B cell (primary cell): Measurements from ENCODE around the gene DDX56. TPM values are rescaled to one million over a fixed set of nuclear protein-coding genes. Genes with fewer than 3 reads are reported as not detected.

Source experiments
- ATAC-seq: fragments of 200-7000 bp; cut with Tn5 transposase; one replicate; pipeline ENCODE4 v1.10.0; 2021; ENCODE audit warnings: low read depth, mild to moderate bottlenecking, moderate number of reproducible peaks, moderate library complexity
- CTCF ChIA-PET: fragments of 350-600 bp; sonication (Branson Sonifier 250); formaldehyde crosslinking; loops from one replicate; lab custom pipeline; 2021; ENCODE audit warnings: antibody characterized with exemption, inconsistent platforms; lab: Charles Lee
- POLR2A ChIA-PET: fragments of 350-600 bp; sonication (Branson Sonifier 250); formaldehyde crosslinking; loops from one replicate; lab custom pipeline; 2021; ENCODE audit warnings: antibody characterized with exemption; lab: Charles Lee
- DNase-seq: peaks from one replicate; pipeline ENCODE4 v3.0.0; 2013
- H2AFZ ChIP-seq: 2 replicates; pipeline ENCODE4 v1.6.1; 2012; ENCODE audit warnings: mild to moderate bottlenecking, low read depth, low read length; ENCODE audit not compliant: insufficient read depth, poor library complexity, severe bottlenecking
- H3K27ac ChIP-seq, 2 donors: 1 replicate in 1 of 2; 2 replicates in 1 of 2; pipeline ENCODE4 v1.5.1; 2012 to 2013; ENCODE audit warnings: low read length in 2 of 2, mild to moderate bottlenecking in 2 of 2, moderate library complexity in 1 of 2
- H3K27me3 ChIP-seq, 4 experiments: fragments of 200-600 bp in 1 of 4; sonication (generic) in 1 of 4; replicated peaks in 1 of 4; 1 replicate in 2 of 4; 2 replicates in 2 of 4; pipeline versions ENCODE4 v1.6.1 to v1.7.0; 2013 to 2016; ENCODE audit warnings: low read length in 3 of 4, mild to moderate bottlenecking in 2 of 4, mixed read lengths in 1 of 4, moderate library complexity in 1 of 4; ENCODE audit not compliant: insufficient read depth in 4 of 4, control insufficient read depth in 3 of 4; ENCODE audit errors: control extremely low read depth in 1 of 4
- H3K36me3 ChIP-seq, 2 experiments: replicated peaks in 1 of 2; 1 replicate in 1 of 2; 2 replicates in 1 of 2; pipeline versions ENCODE4 v1.6.1 to v1.7.1; 2013; ENCODE audit warnings: low read length in 1 of 2; ENCODE audit not compliant: insufficient read depth in 2 of 2, control insufficient read depth in 1 of 2; ENCODE audit errors: control extremely low read depth in 1 of 2, extremely low read depth in 1 of 2
- H3K4me1 ChIP-seq, 2 donors: fragments of 200-600 bp in 1 of 2; sonication (generic) in 1 of 2; 1 replicate in 1 of 2; 2 replicates in 1 of 2; pipeline versions ENCODE4 v1.5.1 to v1.6.1; 2013 to 2017; ENCODE audit warnings: low read length in 2 of 2; ENCODE audit not compliant: control insufficient read depth in 2 of 2, insufficient read depth in 2 of 2
- H3K4me2 ChIP-seq: replicated peaks from 2 replicates; pipeline ENCODE3; 2012; ENCODE audit warnings: mild to moderate bottlenecking, low read depth, low read length; ENCODE audit not compliant: poor library complexity, severe bottlenecking
- H3K4me3 ChIP-seq, 5 experiments: fragments of 200-600 bp in 1 of 5; sonication (generic) in 1 of 5; 1 replicate in 3 of 5; 2 replicates in 2 of 5; pipeline versions ENCODE4 v1.5.1 to v1.7.0; 2011 to 2016; ENCODE audit warnings: low read length in 4 of 5, mild to moderate bottlenecking in 4 of 5, low read depth in 2 of 5, control low read depth in 1 of 5, moderate library complexity in 1 of 5; ENCODE audit not compliant: insufficient read depth in 1 of 5; ENCODE audit errors: control extremely low read depth in 1 of 5, extremely low read depth in 1 of 5
- H3K79me2 ChIP-seq: fragments of 200-600 bp; sonication (generic); one replicate; pipeline ENCODE4 v1.6.0; 2016; ENCODE audit warnings: low read length; ENCODE audit not compliant: control insufficient read depth, insufficient read depth
- H3K9ac ChIP-seq: fragments of 200-600 bp; sonication (generic); 2 replicates; pipeline ENCODE4 v1.6.1; 2017; ENCODE audit warnings: mild to moderate bottlenecking, low read length, moderate library complexity
- H3K9me3 ChIP-seq, 3 donors: one replicate each; pipeline versions ENCODE4 v1.6.1 to v1.7.1; 2013; ENCODE audit warnings: low read length in 2 of 3; ENCODE audit not compliant: control insufficient read depth in 2 of 3, insufficient read depth in 1 of 3; ENCODE audit errors: control extremely low read depth in 1 of 3
- H4K20me1 ChIP-seq: 2 replicates; pipeline ENCODE4 v1.6.0; 2012; ENCODE audit warnings: mild to moderate bottlenecking, low read length; ENCODE audit not compliant: insufficient read depth, control insufficient read depth, poor library complexity, severe bottlenecking
- H3K27ac Mint-ChIP-seq: one replicate; pipeline ENCODE4 v1.8.0; 2021; ENCODE audit warnings: mixed read lengths
- H3K27me3 Mint-ChIP-seq: one replicate; pipeline ENCODE4 v1.8.0; 2021; ENCODE audit warnings: mixed read lengths
- H3K4me1 Mint-ChIP-seq: one replicate; pipeline ENCODE4 v1.8.0; 2021; ENCODE audit warnings: mixed read lengths
- H3K4me3 Mint-ChIP-seq: one replicate; pipeline ENCODE4 v1.8.0; 2021; ENCODE audit warnings: mixed read lengths
- H3K9me3 Mint-ChIP-seq: one replicate; pipeline ENCODE4 v1.8.0; 2022; ENCODE audit warnings: mixed read lengths; ENCODE audit not compliant: insufficient read depth
- EZH2 ChIP-seq: IDR thresholded peaks from 2 replicates; pipeline ENCODE4 v1.6.1; 2012; ENCODE audit warnings: borderline replicate concordance, low read depth, mild to moderate bottlenecking, moderate library complexity, low read length; ENCODE audit not compliant: insufficient read depth, poor library complexity, severe bottlenecking
- WGBS: methylation state at CpG from one replicate; pipeline ENCODE4 v1.1.5; 2013; ENCODE audit warnings: missing lambda C conversion rate; ENCODE audit not compliant: insufficient coverage; 5-methylcytosine and 5-hydroxymethylcytosine counted together
- intact Hi-C: fragments of 100-400 bp; cut with micrococcal nuclease; formaldehyde crosslinking; loops from one replicate; pipeline ENCODE4 v1.10.0; 2022
- polyA plus RNA-seq: library from polyadenylated mRNA; depleted of rRNA; stranded (reverse); fragments of >200 nt; gene quantifications from 2 replicates; pipeline ENCODE4 v1.2.3, GENCODE V29; 2012
- total RNA-seq, 2 donors: library from RNA; stranded (reverse); fragments of 120-200 nt in 1 of 2; gene quantifications; 1 replicate in 1 of 2; 2 replicates in 1 of 2; pipeline versions ENCODE4 v1.2.3 to v1.2.4, GENCODE V29; 2013 to 2022
- TF ChIP-seq, protein P1 (sequence below): fragments of 200-600 bp; IDR thresholded peaks from one replicate; pipeline ENCODE4 v1.8.0; 2022; ENCODE audit warnings: antibody characterized with exemption, mild to moderate bottlenecking

DDX56 gene
- total and polyA plus RNA-seq, 2 donors (not counting 1 experiment from before 2014, with no cell fraction given), result 88.2 to 102 TPM

GRCh38 chr7:44569959-44570358 lies 3.7 kb downstream of the DDX56 start:
- no peaks in the 10 kb centered on the region for H3K9me3 Mint-ChIP-seq
- Histone ChIP-seq H3K27ac (no peak overlapping the region), H3K9me3 (peaks cover 0 to 3% (median 0%) of the 10 kb centered on the region in 3 donors), H3K79me2 (peaks cover 41% of the 10 kb centered on the region), H3K4me1 (peaks cover 20 to 26% of the 10 kb centered on the region in 2 donors), H3K36me3 (peaks cover 4 to 75% of the 10 kb centered on the region in 2 experiments), H3K4me2 (no peak overlapping the region), H3K4me3 (no peak overlapping the region), H2AFZ (no peak overlapping the region), H3K9ac (no peak overlapping the region), H3K27me3 (no peaks in the 10 kb centered on the region), H4K20me1 (peaks cover 21% of the 10 kb centered on the region)
- DNase-seq, result no peak
- ChIA-PET POLR2A (no interaction called here), CTCF (no interaction called here)
- no peak overlapping the region for H3K27ac Mint-ChIP-seq
- intact Hi-C loops, result no loop called here
- H3K4me3 Mint-ChIP-seq, result no peak overlapping the region
- 95% methylated on average over 9 of the region's 9 CpGs for WGBS
- H3K27me3 Mint-ChIP-seq, result no peaks in the 10 kb centered on the region
- no peak for TF ChIP-seq EZH2
- TF ChIP-seq, protein P1, sequence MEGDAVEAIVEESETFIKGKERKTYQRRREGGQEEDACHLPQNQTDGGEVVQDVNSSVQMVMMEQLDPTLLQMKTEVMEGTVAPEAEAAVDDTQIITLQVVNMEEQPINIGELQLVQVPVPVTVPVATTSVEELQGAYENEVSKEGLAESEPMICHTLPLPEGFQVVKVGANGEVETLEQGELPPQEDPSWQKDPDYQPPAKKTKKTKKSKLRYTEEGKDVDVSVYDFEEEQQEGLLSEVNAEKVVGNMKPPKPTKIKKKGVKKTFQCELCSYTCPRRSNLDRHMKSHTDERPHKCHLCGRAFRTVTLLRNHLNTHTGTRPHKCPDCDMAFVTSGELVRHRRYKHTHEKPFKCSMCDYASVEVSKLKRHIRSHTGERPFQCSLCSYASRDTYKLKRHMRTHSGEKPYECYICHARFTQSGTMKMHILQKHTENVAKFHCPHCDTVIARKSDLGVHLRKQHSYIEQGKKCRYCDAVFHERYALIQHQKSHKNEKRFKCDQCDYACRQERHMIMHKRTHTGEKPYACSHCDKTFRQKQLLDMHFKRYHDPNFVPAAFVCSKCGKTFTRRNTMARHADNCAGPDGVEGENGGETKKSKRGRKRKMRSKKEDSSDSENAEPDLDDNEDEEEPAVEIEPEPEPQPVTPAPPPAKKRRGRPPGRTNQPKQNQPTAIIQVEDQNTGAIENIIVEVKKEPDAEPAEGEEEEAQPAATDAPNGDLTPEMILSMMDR, result no peak
- ATAC-seq, result no peak
- peaks cover 27% of the 10 kb centered on the region for H3K4me1 Mint-ChIP-seq

DNA sequence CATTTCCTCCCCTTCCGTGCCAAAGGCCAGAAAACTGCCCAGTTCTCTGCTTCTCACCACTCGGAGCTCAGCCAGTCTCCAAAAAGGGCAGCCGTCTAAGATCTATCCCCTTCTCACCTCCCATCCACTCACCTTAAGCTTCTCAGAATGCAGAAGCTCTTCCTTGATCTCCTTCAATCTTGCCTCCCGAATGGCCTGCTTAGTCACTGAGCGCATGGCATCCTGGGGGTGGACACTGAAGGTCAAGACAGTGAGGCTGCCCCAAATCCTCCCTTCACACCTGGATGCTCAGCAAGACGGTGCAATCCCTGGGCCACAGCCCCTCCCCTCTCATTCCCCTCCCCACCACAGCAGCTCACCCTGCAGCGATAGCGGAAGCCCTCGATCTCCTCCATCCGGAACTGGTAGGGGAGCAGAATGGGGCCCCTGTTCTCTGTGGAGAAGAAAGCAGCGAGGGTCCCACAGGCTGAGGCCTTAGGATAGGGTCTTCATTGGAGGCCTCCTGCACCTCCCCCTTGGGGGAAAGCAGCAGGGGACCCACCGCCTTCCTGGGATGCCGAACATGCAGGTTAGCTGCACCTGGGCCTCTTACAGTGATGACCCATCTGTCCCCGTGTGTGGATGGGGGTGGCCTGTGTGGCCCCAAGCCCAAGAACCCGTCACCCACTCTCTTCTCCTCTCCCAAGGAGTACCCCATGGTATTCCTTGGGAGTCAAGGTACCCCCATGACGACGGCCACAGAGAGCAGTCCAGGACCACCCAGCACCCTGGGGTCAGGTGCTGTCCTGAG lies 4.7 kb downstream of the DDX56 start:
- peaks cover 6 to 85% of the 10 kb centered on the region in 2 experiments for H3K36me3 ChIP-seq
- no peak overlapping the region for H3K27ac ChIP-seq
- H3K4me1 ChIP-seq, result peaks cover 12 to 17% of the 10 kb centered on the region in 2 donors
- ChIA-PET CTCF (interaction anchor here (1.4 kb wide), 1 partner anchor 19 kb away, joined by 3 read pairs; no protein-coding TSS in a partner anchor), POLR2A (no interaction called here)
- no peaks in the 10 kb centered on the region for H3K27me3 Mint-ChIP-seq
- 95% methylated on average over 14 of the region's 17 CpGs for WGBS
- H3K27me3 ChIP-seq, result no peaks in the 10 kb centered on the region
- H2AFZ ChIP-seq, result no peak overlapping the region
- H4K20me1 ChIP-seq, result peaks cover 28% of the 10 kb centered on the region
- no peak overlapping the region for H3K4me2 ChIP-seq
- H3K4me1 Mint-ChIP-seq, result peaks cover 18% of the 10 kb centered on the region
- no peaks in the 10 kb centered on the region for H3K9me3 Mint-ChIP-seq
- no peak overlapping the region for H3K9ac ChIP-seq
- TF ChIP-seq EZH2, result no peak
- TF ChIP-seq, protein P1, result no peak
- H3K4me3 Mint-ChIP-seq, result no peak overlapping the region
- DNase-seq, result no peak
- no peak overlapping the region for H3K27ac Mint-ChIP-seq
- H3K9me3 ChIP-seq, result peaks cover 0 to 1% (median 0%) of the 10 kb centered on the region in 3 donors
- no peak for ATAC-seq
- no peak overlapping the region for H3K4me3 ChIP-seq
- H3K79me2 ChIP-seq, result peaks cover 33% of the 10 kb centered on the region
- intact Hi-C loops, result no loop called here
